Measurements from ENCODE around the gene GPI. TPM values are rescaled to one million over a fixed set of nuclear protein-coding genes. Genes with fewer than 3 reads are reported as not detected.

Gene GPI
- polyA plus RNA-seq, 1 of the 3 experiments (the other 2 are of a cell fraction): 144 TPM

DNA sequence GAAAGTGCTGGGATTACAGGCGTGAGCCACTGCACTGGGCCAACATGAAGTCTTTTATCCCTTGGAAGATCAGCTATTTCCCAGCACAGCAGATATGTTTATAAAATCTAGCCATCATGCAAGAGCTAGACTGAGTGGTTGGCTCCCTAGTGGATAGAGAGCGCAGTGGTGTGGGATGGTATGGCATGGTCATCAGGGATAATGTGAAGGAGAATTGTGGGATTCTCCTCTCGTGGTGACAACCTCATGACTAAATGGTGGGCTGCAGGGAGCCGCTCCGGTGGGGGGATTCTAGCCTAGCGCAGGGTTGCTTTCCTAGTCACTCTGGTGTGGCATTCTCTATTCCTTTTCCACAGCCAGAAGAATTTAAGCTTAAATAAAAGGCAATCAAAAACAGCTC lies 43.3 kb upstream of the GPI start (continued):
- TF ChIP-seq CTCF (IDR thresholded peaks at IDR 0.05) (no peak), CHD2 (IDR thresholded peaks at IDR 0.05; ENCODE audit: low read length, partially characterized antibody) (no peak), TAF1 (IDR thresholded peaks at IDR 0.05; ENCODE audit: borderline replicate concordance, low read depth, low read length) (no peak)

DNA sequence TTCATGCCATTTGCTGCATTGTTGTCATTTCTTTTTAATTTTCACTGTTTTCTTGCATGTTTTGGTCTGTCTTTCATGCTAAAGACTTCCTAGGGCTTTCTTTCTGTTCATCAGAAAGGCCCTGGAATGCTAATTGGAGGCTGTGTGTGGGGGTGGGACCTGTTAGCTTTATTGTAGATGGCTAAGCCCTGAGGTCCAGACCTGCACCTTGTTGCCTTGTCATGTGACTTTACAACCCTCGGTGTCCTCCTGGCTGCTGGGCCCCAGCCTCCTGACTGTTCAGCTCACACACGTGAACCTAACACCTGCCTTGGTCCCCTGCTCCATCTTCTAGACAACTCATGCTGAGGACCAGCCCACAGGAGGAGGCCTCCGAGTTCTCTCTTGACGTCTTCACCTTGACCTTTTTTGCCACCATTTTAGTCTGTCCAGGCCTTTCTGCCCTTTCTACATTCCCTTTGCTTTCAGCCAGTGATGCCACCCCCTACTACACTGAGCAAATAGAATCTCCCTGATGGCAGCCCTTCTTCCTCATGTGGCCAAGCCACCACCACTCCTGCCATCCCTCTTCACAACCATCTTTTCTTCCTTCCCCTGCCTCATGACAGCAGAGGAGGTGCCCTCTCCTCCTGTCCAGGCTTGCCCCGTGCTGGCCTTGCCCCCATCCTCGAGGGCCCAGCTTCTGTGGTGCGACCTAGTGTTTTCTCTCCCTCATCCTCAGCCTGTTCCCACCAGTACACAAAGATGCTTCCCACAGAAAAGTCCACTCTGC lies 41.4 kb upstream of the GPI start:
- WGBS (ENCODE audit: low lambda C conversion rate): 86% methylated on average over 7 of the region's 7 CpGs
- Histone ChIP-seq H3K36me3 (replicated peaks in 1 of 2; ENCODE audit: control insufficient read depth in 1 of 2, insufficient read depth in 2 of 2, low read length in 1 of 2) (peaks cover 10 to 13% of the 10 kb centered on the region in 2 experiments), H3K79me2 (ENCODE audit: insufficient read depth) (peaks cover 5% of the 10 kb centered on the region; the same call in 1 of the 2 replicates), H3F3A (replicated peaks; ENCODE audit: insufficient read depth) (no peaks in the 10 kb centered on the region), H3K9me2 (no peaks in the 10 kb centered on the region), H3K4me2 (no peak overlapping the region), H4K20me1 (ENCODE audit: insufficient read depth) (peaks cover 8% of the 10 kb centered on the region), H3K4me3 (ENCODE audit: low read depth in 2 of 2, low read length in 1 of 2) (no peak overlapping the region), H3K27ac (ENCODE audit: low read depth in 2 of 2, low read length in 1 of 2) (no peak overlapping the region), H3K4me1 (ENCODE audit: control insufficient read depth in 1 of 2, insufficient read depth in 2 of 2, low read depth in 1 of 2, low read length in 1 of 2) (0 out of 4 replicates have a peak, but pooled peaks cover 0 to 1% of the 10 kb centered on the region in 2 experiments), H2AFZ (ENCODE audit: low read depth) (no peak overlapping the region), H3K27me3 (ENCODE audit: insufficient read depth) (no peaks in the 10 kb centered on the region), H3K9me3 (no peaks in the 10 kb centered on the region), H3K9ac (no peak overlapping the region)
- POLR2A ChIA-PET: no interaction called here
- CTCF ChIA-PET: no interaction called here
- DNase-seq: no peak
- TF ChIP-seq NRF1 (IDR thresholded peaks at IDR 0.05; ENCODE audit: low read depth, low read length): no peak
- TF ChIP-seq, protein P1, sequence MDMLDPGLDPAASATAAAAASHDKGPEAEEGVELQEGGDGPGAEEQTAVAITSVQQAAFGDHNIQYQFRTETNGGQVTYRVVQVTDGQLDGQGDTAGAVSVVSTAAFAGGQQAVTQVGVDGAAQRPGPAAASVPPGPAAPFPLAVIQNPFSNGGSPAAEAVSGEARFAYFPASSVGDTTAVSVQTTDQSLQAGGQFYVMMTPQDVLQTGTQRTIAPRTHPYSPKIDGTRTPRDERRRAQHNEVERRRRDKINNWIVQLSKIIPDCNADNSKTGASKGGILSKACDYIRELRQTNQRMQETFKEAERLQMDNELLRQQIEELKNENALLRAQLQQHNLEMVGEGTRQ (IDR thresholded peaks at IDR 0.05; ENCODE audit: borderline replicate concordance, low read depth, low read length): no peak
- no peak for TF ChIP-seq MXI1 (IDR thresholded peaks at IDR 0.05; ENCODE audit: low read depth, low read length)
- no peak for TF ChIP-seq TEAD4 (IDR thresholded peaks at IDR 0.05; ENCODE audit: borderline replicate concordance, insufficient read depth)
- TF ChIP-seq, protein P2, sequence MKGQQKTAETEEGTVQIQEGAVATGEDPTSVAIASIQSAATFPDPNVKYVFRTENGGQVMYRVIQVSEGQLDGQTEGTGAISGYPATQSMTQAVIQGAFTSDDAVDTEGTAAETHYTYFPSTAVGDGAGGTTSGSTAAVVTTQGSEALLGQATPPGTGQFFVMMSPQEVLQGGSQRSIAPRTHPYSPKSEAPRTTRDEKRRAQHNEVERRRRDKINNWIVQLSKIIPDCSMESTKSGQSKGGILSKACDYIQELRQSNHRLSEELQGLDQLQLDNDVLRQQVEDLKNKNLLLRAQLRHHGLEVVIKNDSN (IDR thresholded peaks at IDR 0.05; ENCODE audit: borderline replicate concordance, low read depth): no peak
- TF ChIP-seq RCOR1 (IDR thresholded peaks at IDR 0.05; ENCODE audit: low read length): no peak
- TF ChIP-seq YY1 (IDR thresholded peaks at IDR 0.05; ENCODE audit: low read depth): no peak
- TF ChIP-seq, protein P3, sequence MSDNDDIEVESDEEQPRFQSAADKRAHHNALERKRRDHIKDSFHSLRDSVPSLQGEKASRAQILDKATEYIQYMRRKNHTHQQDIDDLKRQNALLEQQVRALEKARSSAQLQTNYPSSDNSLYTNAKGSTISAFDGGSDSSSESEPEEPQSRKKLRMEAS (IDR thresholded peaks at IDR 0.05; ENCODE audit: low read depth): no peak
- no peak for TF ChIP-seq CTCF (IDR thresholded peaks at IDR 0.05)
- TF ChIP-seq FOXJ3 (CRISPR knock-in tag; IDR thresholded peaks at IDR 0.05): no peak
- TF ChIP-seq GATA2 (CRISPR knock-in tag; IDR thresholded peaks at IDR 0.05): no peak
- TF ChIP-seq, protein P4, sequence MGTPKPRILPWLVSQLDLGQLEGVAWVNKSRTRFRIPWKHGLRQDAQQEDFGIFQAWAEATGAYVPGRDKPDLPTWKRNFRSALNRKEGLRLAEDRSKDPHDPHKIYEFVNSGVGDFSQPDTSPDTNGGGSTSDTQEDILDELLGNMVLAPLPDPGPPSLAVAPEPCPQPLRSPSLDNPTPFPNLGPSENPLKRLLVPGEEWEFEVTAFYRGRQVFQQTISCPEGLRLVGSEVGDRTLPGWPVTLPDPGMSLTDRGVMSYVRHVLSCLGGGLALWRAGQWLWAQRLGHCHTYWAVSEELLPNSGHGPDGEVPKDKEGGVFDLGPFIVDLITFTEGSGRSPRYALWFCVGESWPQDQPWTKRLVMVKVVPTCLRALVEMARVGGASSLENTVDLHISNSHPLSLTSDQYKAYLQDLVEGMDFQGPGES (IDR thresholded peaks at IDR 0.05; ENCODE audit: low read depth, low read length): no peak
- no peak for TF ChIP-seq POLR2AphosphoS5 (IDR thresholded peaks at IDR 0.05; ENCODE audit: low read depth, low read length)
- no peak for TF ChIP-seq MEF2A (IDR thresholded peaks at IDR 0.05; ENCODE audit: borderline replicate concordance, low read depth)
- TF ChIP-seq TCF12 (IDR thresholded peaks at IDR 0.05): no peak
- TF ChIP-seq, protein P5, sequence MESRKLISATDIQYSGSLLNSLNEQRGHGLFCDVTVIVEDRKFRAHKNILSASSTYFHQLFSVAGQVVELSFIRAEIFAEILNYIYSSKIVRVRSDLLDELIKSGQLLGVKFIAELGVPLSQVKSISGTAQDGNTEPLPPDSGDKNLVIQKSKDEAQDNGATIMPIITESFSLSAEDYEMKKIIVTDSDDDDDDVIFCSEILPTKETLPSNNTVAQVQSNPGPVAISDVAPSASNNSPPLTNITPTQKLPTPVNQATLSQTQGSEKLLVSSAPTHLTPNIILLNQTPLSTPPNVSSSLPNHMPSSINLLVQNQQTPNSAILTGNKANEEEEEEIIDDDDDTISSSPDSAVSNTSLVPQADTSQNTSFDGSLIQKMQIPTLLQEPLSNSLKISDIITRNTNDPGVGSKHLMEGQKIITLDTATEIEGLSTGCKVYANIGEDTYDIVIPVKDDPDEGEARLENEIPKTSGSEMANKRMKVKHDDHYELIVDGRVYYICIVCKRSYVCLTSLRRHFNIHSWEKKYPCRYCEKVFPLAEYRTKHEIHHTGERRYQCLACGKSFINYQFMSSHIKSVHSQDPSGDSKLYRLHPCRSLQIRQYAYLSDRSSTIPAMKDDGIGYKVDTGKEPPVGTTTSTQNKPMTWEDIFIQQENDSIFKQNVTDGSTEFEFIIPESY (IDR thresholded peaks at IDR 0.05; ENCODE audit: borderline replicate concordance, low read depth): no peak
- TF ChIP-seq SMC3 (IDR thresholded peaks at IDR 0.05; ENCODE audit: low read depth, low read length): no peak
- no peak for TF ChIP-seq EZH2phosphoT487 (IDR thresholded peaks at IDR 0.05; ENCODE audit: borderline replicate concordance, low read depth)
